Stimulated activated CD4-positive, alpha-beta T cell treated with anti-CD3 and anti-CD28 coated beads, Interleukin-2, amount 100 ng/mL, for 4 hours (primary cell): ENCODE data around the gene RCOR2.
"Not testable (repeated sequence)": the region's sequence is repeated elsewhere in the genome, so short reads cannot be mapped to it uniquely, and the experiment has no call there.

ENCODE experiments used
- DNase-seq: peaks from one replicate; pipeline ENCODE4 v3.0.0-alpha.2; 2020; ENCODE audit warnings: low read depth

Gene RCOR2

GRCh38 chr11:63916837-63917691 is at the start of gene RCOR2:
Gene RCOR2 (minus strand): TSS chr11:63917164. CDS start chr11:63916456, 708 bp downstream.
- DNase-seq: peak; percentile 53

- no peak for DNase-seq
These were observed 49.5 kb upstream of the RCOR2 start for GRCh38 chr11:63966444-63966843.

- not testable (repeated sequence) for DNase-seq
These were observed 46.9 kb upstream of the RCOR2 start for GRCh38 chr11:63963895-63964294.

DNA sequence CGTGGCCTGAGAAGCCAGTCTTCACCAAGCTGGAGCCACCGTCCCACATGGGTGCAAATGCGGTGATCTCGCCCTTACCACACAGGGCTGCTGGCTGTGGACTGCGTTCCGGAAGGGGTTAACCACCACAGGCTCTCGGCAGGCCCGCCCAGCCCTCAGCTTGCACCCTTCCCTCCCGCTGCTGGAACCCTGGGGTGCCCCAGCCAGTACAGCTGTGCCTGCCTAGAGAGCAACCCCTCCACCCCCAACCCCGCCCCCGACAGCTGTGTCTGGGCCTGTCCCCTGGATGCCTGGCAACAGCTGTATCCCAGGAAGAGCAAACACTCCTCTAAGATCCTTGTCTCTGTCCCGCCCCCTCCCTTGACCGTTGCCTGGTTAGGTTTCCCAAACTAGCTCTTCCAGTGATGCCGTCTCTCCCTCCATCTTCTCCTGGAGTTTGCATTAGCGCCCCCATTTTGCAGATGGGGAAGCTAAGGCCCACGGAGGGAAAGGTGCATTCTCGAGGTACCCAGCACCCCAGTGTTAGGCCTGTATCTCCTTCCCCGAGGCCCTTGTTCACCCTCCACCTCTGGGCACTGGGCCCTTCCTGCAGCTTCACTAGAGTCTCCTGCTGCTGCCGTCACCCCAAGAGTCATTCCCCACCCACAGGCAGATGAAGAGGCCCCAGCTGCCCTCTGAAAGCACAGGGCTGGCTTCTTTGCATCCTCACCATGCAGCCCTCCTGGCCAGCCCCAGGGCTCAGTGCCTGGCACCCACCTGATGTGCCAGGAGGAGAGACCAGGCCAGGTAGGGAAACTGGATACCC is 44.8 kb upstream of the RCOR2 start:
- no peak for DNase-seq

DNA sequence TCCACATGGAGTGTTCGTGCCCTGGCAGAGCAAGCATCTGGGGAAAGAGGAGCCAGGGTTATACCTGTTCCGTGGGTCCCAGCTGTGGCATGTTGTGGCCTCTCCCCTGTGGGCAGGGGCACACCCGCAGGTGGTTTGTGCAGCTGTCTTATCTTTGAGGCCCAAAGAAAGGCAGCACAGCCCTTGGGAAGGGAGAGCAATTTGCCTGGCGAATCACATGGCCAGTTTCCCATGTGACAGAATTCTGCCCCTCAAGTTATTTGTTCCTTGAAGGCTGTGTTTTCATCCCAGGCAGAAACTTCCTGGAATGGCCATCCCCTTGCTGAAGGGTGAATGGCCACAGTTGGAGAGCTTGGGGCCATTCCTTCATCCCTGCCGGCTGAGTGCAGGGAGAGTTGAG is 41.0 kb upstream of the RCOR2 start:
- DNase-seq: no peak

DNA sequence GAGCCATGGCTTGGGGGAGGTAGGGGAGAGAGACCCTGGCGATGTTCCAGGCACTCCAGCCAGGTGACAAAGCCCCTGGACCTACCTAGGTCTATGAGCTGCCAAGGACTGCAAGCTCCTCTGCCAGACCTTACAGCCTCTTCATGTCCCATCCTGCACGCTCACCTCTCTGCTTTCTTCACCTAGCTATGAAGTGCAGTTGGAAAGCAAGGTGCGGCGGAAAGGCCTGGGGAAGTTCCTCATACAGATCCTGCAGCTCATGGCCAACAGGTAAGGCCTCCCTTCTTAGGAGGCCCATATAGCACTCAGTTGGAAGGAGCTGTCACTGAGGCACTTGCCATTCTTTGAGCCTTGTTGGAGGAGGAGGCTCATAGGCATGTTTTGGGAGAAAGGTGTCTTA is 35.6 kb upstream of the RCOR2 start:
- DNase-seq: no peak

DNA sequence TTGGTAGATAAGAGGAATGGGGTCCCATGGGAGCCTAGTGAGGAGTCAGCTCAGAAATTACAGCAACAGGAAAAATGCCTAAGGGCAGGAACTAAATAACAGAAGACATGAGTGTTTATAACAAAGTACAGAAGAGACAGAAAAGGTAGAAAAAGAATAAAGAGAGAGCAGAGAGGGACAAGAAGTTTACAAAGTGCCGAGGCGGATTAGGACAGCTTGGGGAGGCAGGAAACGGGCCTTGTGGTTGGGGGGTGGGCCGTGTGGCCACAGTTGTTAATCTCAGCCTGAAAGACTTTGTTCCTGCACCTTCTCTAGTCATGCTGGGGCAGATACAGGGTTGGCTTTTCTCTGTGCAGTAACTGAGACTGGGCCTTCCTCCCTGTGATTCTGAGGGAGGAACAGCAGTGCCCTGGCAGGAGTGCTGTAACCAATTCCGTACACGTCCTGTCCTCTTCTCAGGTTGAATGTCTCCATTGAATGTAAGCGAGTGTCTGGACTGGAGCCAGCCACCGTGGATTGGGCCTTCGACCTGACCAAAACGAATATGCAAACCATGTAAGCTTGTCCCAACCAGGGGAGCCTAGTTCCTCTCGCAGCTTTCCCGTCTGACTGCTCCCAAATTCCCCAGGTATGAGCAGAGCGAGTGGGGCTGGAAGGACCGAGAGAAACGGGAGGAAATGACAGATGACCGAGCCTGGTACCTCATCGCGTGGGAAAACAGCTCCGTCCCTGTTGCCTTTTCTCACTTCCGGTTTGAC is 35.0 kb upstream of the RCOR2 start:
- DNase-seq: no peak

DNA sequence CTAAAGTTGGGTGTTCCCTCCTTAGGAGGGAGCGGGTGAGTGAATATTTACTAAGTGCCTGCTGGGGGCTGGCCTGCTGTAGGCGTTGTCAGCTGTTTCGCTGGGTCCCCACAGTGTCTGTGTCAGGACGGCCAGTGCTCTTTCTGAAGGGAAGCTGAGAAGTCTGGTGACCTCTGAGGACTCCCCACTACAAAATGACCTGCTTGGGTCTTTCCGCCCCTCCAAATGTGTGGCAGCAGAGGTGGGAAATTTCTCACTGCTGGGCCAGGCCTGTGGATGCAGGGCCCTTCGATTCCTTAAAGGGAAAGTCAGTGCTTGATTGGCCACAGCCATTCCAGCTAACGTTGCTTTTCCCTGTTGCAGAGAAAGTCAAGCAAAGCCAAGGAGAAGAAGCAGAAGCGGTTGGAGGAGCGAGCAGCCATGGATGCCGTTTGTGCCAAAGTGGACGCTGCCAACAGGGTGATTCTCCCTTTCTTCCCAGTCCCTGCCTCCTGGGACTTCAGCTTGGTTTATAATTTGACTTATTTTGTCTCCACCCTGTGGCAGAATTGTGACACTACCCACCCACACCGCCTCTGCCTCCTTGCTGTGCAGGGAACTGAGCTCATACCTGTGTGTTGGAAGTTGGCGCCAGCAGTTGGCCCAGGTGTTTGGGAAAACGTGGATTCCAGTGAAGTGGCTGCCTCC is 28.7 kb upstream of the RCOR2 start:
- DNase-seq: peak; percentile 29

- DNase-seq: no peak
These were observed 28.0 kb upstream of the RCOR2 start for GRCh38 chr11:63944987-63945386.

DNA sequence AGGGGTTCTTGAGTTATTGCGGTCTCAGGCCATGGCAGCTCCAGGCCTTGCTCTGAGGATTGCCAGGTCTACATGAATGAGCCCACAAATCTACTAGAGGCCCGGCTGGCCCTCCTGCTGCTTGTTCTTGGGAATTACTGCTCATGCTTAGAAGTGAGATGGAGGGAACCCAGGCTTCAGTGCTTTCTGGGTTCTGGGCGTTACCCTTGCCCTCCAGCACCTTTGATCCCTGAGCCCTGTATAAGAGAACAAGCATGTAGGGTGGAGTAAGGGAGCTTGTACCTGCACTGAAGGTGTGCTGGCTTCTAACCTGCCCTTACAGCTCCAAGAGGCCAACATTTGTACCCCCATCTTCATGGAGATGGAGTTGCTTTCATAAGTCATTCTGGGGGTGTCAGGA is 25.8 kb upstream of the RCOR2 start:
- no peak for DNase-seq

GRCh38 chr11:63941901-63942300 is 24.9 kb upstream of the RCOR2 start:
- no peak for DNase-seq

DNA sequence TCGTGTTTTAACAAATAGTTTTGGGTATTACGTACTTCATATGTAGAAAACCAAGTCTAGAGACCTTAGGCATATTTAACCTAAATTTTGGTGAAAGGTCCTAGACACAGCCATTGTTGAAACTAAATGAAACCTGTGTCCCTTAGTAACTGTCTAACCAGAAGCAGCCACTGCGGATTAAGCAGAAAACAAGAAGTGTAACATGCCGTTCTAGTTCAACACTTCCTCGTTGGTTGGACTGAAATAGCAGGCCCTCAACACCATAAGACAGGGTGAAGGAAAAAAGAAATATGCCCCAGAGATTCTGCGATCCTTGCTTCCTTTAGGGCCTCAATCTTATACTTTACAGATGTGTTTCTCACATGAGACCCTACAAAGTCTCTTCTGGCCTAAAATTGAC is 23.8 kb upstream of the RCOR2 start:
- no peak for DNase-seq

GRCh38 chr11:63939397-63939891 is 22.5 kb upstream of the RCOR2 start:
- no peak for DNase-seq

GRCh38 chr11:63938479-63939396 is 21.8 kb upstream of the RCOR2 start, which contains the start of gene NAA40:
Gene NAA40 (plus strand): TSS chr11:63939002. CDS start chr11:63939097, 95 bp downstream.
- peak; percentile 81 for DNase-seq

DNA sequence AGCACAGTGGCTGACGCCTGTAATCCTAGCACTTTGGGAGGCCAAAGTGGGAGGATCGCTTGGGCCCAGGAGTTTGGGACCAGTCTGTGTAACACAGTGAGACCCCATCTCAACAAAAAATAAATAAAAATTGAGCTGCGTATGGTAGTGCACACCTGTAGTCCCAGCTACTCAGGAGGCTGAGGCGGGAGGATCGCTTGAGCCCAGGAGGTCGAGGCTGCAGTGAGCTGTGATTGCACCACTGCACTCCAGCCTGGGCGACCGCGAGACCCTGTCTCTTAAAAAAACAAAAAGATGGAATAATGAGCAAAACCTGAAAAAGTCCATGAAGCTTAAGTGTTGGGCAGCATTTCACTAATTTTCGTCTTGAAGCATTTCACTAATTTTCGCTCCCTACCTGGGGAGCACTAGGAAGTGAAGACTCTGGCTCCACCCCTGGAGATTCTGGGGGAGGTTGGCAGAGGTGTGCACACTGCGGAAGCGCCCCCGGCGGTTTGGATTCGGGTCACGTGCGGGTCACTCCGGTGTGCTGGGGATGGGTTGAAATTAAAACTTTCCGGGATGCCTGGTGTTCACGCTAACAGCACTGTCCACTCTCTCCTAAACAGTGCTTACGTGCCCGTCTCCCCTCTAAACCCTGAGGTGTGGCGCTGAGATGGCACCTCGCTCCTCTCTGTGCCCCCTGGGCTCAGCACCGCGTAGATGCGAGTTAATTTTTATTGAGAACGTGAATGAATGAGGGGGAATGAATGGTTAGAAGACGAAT is 20.9 kb upstream of the RCOR2 start:
- DNase-seq: no peak

DNA sequence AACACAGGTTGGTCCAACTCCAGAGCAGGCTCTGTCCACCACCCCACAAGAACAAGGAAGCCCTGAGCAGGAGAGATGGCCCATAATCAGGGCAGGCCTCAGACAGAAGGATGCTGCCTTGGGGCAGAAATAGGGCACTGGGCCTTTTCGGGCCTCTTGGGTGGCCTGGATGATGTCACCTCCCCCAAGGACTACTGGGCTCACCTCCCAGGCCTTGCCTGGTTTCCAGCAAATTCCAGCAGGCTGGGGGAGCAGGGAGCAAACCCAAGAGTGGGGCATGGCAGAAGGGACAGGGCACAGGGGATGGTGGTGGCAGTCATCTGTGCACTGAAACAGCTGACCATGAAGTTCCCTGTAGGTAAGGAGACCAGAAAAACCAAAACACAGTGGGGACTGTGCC is 16.5 kb upstream of the RCOR2 start:
- no peak for DNase-seq

DNA sequence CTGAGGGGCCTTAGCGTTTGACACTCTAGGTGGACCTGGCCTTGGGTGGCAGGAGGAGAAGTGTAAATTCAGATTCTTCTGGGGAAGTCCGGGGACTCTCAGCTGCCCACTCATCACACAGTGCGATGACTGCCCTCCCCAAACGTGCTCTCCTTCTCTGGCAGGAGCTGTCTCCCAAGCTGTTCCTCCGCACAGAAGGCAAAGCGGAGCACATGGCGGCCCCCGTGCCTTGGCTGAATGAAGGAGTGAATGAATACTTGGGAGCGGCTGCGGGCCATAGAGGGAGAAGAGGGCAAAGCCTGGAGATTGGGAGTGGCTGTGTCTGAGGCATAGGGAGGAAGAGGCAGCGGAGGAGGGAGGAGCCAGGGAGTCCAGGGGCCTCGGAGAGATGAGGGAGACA is 14.9 kb upstream of the RCOR2 start:
- DNase-seq: no peak

- no peak for DNase-seq
These were observed 14.1 kb upstream of the RCOR2 start for GRCh38 chr11:63931045-63931444.

DNA sequence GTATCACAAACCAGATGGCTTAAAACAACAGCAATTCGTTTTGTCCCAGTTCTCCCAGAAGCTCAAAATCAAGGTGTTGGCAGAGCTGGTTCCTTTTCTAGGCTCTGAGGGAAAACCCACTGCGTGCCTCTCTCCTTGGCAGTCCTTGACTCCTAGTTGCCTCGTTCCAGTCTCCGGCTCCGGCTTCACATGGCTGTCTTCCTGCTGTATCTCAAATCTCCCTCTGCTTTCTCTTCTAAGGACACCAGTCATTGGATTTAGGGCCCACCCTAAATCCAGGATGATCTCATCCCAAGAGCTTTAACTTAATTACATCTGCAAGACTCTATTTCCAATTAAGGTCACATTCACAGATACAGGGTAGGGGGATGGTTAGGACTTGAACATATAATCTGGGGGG is 12.7 kb upstream of the RCOR2 start:
- DNase-seq: no peak

- no peak for DNase-seq
These were observed 6.4 kb upstream of the RCOR2 start for GRCh38 chr11:63923319-63923718.
